Islet of Langerhans (tissue), 1 donor: ENCODE measurements around the gene SLC10A3.

Experiments used
- FAIRE-seq: peaks from one replicate; lab custom pipeline; 2011; peaks lifted over from hg19 to GRCh38; lab: Jason Lieb, UNC

Gene SLC10A3

GRCh38 chrX:154463611-154464220, 26.7 kb downstream of the SLC10A3 start:
- no peak for FAIRE-seq

GRCh38 chrX:154462396-154462795, 28.0 kb downstream of the SLC10A3 start:
- no peak for FAIRE-seq

GRCh38 chrX:154460326-154460725, 30.1 kb downstream of the SLC10A3 start:
- FAIRE-seq = no peak

GRCh38 chrX:154459832-154460231, 30.6 kb downstream of the SLC10A3 start:
- FAIRE-seq = no peak

GRCh38 chrX:154458954-154459778, 31.3 kb downstream of the SLC10A3 start:
- no peak for FAIRE-seq

GRCh38 chrX:154458116-154458953, 32.1 kb downstream of the SLC10A3 start, which contains the start of gene PLXNA3:
PLXNA3 (plus strand) TSS chrX:154458281; CDS start chrX:154460184, 1,903 bp downstream.
- no peak for FAIRE-seq

GRCh38 chrX:154457491-154458115, 32.8 kb downstream of the SLC10A3 start:
- FAIRE-seq = no peak

GRCh38 chrX:154452823-154453222, 37.6 kb downstream of the SLC10A3 start:
- no peak for FAIRE-seq

GRCh38 chrX:154450312-154450711, 40.1 kb downstream of the SLC10A3 start:
- no peak for FAIRE-seq

- no peak for FAIRE-seq
Observed at GRCh38 chrX:154449618-154450017, 40.8 kb downstream of the SLC10A3 start.

GRCh38 chrX:154448484-154448883, 41.9 kb downstream of the SLC10A3 start:
- no peak for FAIRE-seq

- FAIRE-seq = no peak
Observed at GRCh38 chrX:154446430-154446829, 44.0 kb downstream of the SLC10A3 start.

- FAIRE-seq = no peak
Observed at GRCh38 chrX:154445776-154446175, 44.7 kb downstream of the SLC10A3 start.

GRCh38 chrX:154444755-154445246, 45.6 kb downstream of the SLC10A3 start:
- no peak for FAIRE-seq

- no peak for FAIRE-seq
Observed at GRCh38 chrX:154443992-154444754, 46.3 kb downstream of the SLC10A3 start, which contains the start of gene FAM50A. FAM50A (plus strand) TSS chrX:154444141; CDS start chrX:154444236, 95 bp downstream.

GRCh38 chrX:154443479-154443910, 46.9 kb downstream of the SLC10A3 start:
- FAIRE-seq = no peak

- no peak for FAIRE-seq
Observed at GRCh38 chrX:154441984-154442707, 48.3 kb downstream of the SLC10A3 start.

GRCh38 chrX:154441564-154441963, 48.9 kb downstream of the SLC10A3 start:
- FAIRE-seq = no peak

- no peak for FAIRE-seq
Observed at GRCh38 chrX:154440623-154441357, 49.6 kb downstream of the SLC10A3 start.

GRCh38 chrX:154439841-154440240, 50.6 kb downstream of the SLC10A3 start:
- no peak for FAIRE-seq
